Mucosa of descending colon (tissue), 3 donors: ENCODE measurements around the gene KIF9. TPM values are rescaled to one million over a fixed set of nuclear protein-coding genes. Genes with fewer than 3 reads are reported as not detected.

Source experiments
- ATAC-seq: fragments of 200-7000 bp; cut with Tn5 transposase; one replicate; pipeline ENCODE4 v1.9.1; 2020; ENCODE audit warnings: mild to moderate bottlenecking, moderate library complexity
- DNase-seq, 3 donors: peaks; one replicate each; pipeline ENCODE4 v3.0.0-alpha.2; 2020
- H3K36me3 ChIP-seq: fragments of 200-600 bp; one replicate; pipeline ENCODE4 v1.8.0; 2021; ENCODE audit warnings: low read depth, mild to moderate bottlenecking
- H3K4me1 ChIP-seq: fragments of 200-600 bp; one replicate; pipeline ENCODE4 v1.8.0; 2021; ENCODE audit warnings: low read depth, mild to moderate bottlenecking
- H3K4me3 ChIP-seq: fragments of 200-600 bp; one replicate; pipeline ENCODE4 v1.8.0; 2021; ENCODE audit warnings: mild to moderate bottlenecking
- H3K9me3 ChIP-seq: fragments of 200-600 bp; one replicate; pipeline ENCODE4 v1.8.0; 2021; ENCODE audit warnings: mild to moderate bottlenecking
- CTCF ChIP-seq: fragments of 200-600 bp; IDR thresholded peaks from one replicate; pipeline ENCODE4 v1.8.0; 2022; ENCODE audit warnings: antibody characterized with exemption, mild to moderate bottlenecking
- intact Hi-C, 2 donors: fragments of 100-400 bp; cut with DNase I in 1 of 2; cut with micrococcal nuclease in 1 of 2; formaldehyde crosslinking; loops; one replicate each; pipeline versions ENCODE4 v1.11.0 to v1.11.1; 2022; cut with DNase I, micrococcal nuclease
- total RNA-seq, 3 donors: library from RNA; stranded (reverse); fragmentation: NEBNext Ultra II Directional in 2 of 3; extraction: Animal tissue kit (Norgen Biotek cat#: 25700) in 2 of 3; gene quantifications; one replicate each; pipeline versions ENCODE4 v1.2.1 to v1.2.4, GENCODE V29; 2021 to 2023
- donor health status: DM: no; HTN: no; CAD: no; lungs with moderate emphysema.
- donor health status: DM: no; HTN: no; CAD: no.
- donor health status: DM: no; HTN: yes; CAD: no.

Gene KIF9
- total RNA-seq, 3 donors from 2014 or later, result 5.8 to 9.5 (median 6.1) TPM

GRCh38 chr3:47274652-47275051 is 7.9 kb downstream of the KIF9 start:
- no peak for ATAC-seq
- no peak for TF ChIP-seq CTCF

DNA sequence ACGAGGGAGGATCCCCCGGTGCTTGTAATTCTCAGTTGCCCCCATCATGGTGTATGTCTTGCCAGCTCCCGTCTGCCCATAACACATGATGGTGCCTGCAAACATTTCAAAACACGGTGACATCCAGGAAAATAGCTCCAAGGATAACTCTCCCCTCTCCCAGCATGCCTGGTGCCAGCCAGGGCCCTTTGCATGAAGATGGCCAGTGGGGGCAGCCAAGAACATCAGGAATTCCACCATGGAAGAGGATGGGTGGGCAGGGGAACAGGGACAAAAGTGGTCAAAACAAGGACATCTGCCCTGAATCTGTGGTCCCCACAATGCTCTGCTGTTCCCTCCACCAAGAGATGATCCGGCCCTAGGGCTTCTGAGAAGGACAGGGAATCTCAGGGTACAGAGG is 9.0 kb downstream of the KIF9 start:
- ATAC-seq (no peak), DNase-seq (no peak)
- H3K9me3 ChIP-seq, result no peaks in the 10 kb centered on the region
- no peaks in the 10 kb centered on the region for H3K4me1 ChIP-seq
- TF ChIP-seq CTCF, result no peak
- intact Hi-C loops, result no loop called here
- H3K36me3 ChIP-seq, result no peaks in the 10 kb centered on the region
- H3K4me3 ChIP-seq, result no peak overlapping the region

More at GRCh38 chr3:47274652-47275051, 7.9 kb downstream of the KIF9 start:
- Histone ChIP-seq H3K4me3 (no peak overlapping the region), H3K36me3 (no peaks in the 10 kb centered on the region), H3K9me3 (no peaks in the 10 kb centered on the region), H3K4me1 (no peaks in the 10 kb centered on the region)
- intact Hi-C loops, result no loop called here
- no peak for DNase-seq

GRCh38 chr3:47270526-47270925 is 12.1 kb downstream of the KIF9 start:
- no peak for DNase-seq
- TF ChIP-seq CTCF, result no peak
- no peak for ATAC-seq

DNA sequence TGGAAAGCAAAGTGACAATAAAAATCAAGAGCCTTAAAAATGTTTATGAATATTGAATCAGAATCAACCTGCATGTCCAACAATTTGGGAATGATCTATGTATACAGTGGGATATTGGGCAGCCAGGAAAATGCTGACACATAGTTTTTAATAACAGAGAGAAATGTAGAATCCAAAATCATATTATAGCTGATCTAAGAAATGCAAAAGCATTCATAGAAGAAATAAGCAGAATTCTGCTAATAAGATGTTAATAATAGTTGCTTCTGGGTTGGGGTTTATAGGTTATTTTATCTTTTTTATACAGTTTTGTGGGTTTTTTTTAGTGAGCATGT is 15.1 kb downstream of the KIF9 start:
- Histone ChIP-seq H3K4me3 (no peak overlapping the region), H3K4me1 (no peaks in the 10 kb centered on the region), H3K9me3 (no peaks in the 10 kb centered on the region), H3K36me3 (no peaks in the 10 kb centered on the region)
- ATAC-seq (no peak), DNase-seq (no peak)
- intact Hi-C loops, result no loop called here
- TF ChIP-seq CTCF, result no peak

More at GRCh38 chr3:47270526-47270925, 12.1 kb downstream of the KIF9 start:
- H3K36me3 ChIP-seq, result no peaks in the 10 kb centered on the region
- no peaks in the 10 kb centered on the region for H3K4me1 ChIP-seq
- H3K9me3 ChIP-seq, result no peaks in the 10 kb centered on the region
- no peak overlapping the region for H3K4me3 ChIP-seq
- intact Hi-C loops, result no loop called here

GRCh38 chr3:47266709-47267489 is 15.7 kb downstream of the KIF9 start:
- Histone ChIP-seq H3K4me3 (no peak overlapping the region), H3K4me1 (no peaks in the 10 kb centered on the region), H3K36me3 (no peaks in the 10 kb centered on the region), H3K9me3 (no peaks in the 10 kb centered on the region)
- DNase-seq, result peak in 2 of 3 donors; percentile 45 to 66
- peak; percentile 65 for ATAC-seq
- no peak for TF ChIP-seq CTCF
- intact Hi-C loops, result no loop called here
